Ramos (cell line): ENCODE data around the gene TEK.
"Not testable (repeated sequence)": the region's sequence is repeated elsewhere in the genome, so short reads cannot be mapped to it uniquely, and the experiment has no call there.

Experiments used
- in situ Hi-C: fragments of 300-500 bp; cut with MboI; formaldehyde crosslinking; loops from one replicate; pipeline ENCODE4 v1.14.3; 2022; ENCODE audit warnings: low sequenced_read_pairs; ENCODE audit not compliant: unreplicated experiment

The TEK gene

GRCh38 chr9:27108981-27109541, at the start of gene TEK:
Gene TEK (plus strand): TSS chr9:27109225. CDS start chr9:27109591, 366 bp downstream.
- in situ Hi-C loops = no loop called here

GRCh38 chr9:27059412-27059811, 49.6 kb upstream of the TEK start:
- in situ Hi-C loops = no loop called here

GRCh38 chr9:27059907-27060306, 49.1 kb upstream of the TEK start:
- in situ Hi-C loops = no loop called here

- in situ Hi-C loops = no loop called here
Observed at GRCh38 chr9:27065288-27065687, 43.7 kb upstream of the TEK start.

GRCh38 chr9:27073841-27074728, 34.9 kb upstream of the TEK start:
- in situ Hi-C loops = no loop called here

- in situ Hi-C loops = no loop called here
Observed at GRCh38 chr9:27078685-27079084, 30.3 kb upstream of the TEK start.

GRCh38 chr9:27085456-27085855, 23.6 kb upstream of the TEK start:
- in situ Hi-C loops = no loop called here

- in situ Hi-C loops = no loop called here
Observed at GRCh38 chr9:27086818-27087680, 22.0 kb upstream of the TEK start.

- in situ Hi-C loops = no loop called here
Observed at GRCh38 chr9:27088981-27089380, 20.0 kb upstream of the TEK start.

GRCh38 chr9:27089706-27090105, 19.3 kb upstream of the TEK start:
- in situ Hi-C loops = no loop called here

- in situ Hi-C loops = no loop called here
Observed at GRCh38 chr9:27090231-27090630, 18.8 kb upstream of the TEK start.

- in situ Hi-C loops = no loop called here
Observed at GRCh38 chr9:27090711-27091110, 18.3 kb upstream of the TEK start.

- in situ Hi-C loops = not testable (repeated sequence)
Observed at GRCh38 chr9:27092496-27092895, 16.5 kb upstream of the TEK start.

- in situ Hi-C loops = not testable (repeated sequence)
Observed at GRCh38 chr9:27093384-27094067, 15.5 kb upstream of the TEK start.

- in situ Hi-C loops = no loop called here
Observed at GRCh38 chr9:27094640-27095298, 14.3 kb upstream of the TEK start.

- in situ Hi-C loops = no loop called here
Observed at GRCh38 chr9:27107241-27107640, 1.8 kb upstream of the TEK start.

GRCh38 chr9:27109621-27110020, 596 bp downstream of the TEK start:
- in situ Hi-C loops = no loop called here

- in situ Hi-C loops = no loop called here
Observed at GRCh38 chr9:27110181-27110580, 1.2 kb downstream of the TEK start.

- in situ Hi-C loops = no loop called here
Observed at GRCh38 chr9:27112235-27112634, 3.2 kb downstream of the TEK start.
